Activated CD4-positive, alpha-beta memory T cell treated with anti-CD3 and anti-CD28 coated beads for 36 hours (primary cell): ENCODE measurements around the gene TOP2A. TPM values are rescaled to one million over a fixed set of nuclear protein-coding genes. Genes with fewer than 3 reads are reported as not detected.

Experiments used
- CTCF ChIA-PET: fragments of 350-600 bp; sonication (Branson Sonifier 250); formaldehyde crosslinking; loops from one replicate; lab custom pipeline; 2021; ENCODE audit warnings: antibody characterized with exemption, inconsistent platforms; lab: Charles Lee
- POLR2A ChIA-PET: fragments of 350-600 bp; sonication (Branson Sonifier 250); formaldehyde crosslinking; loops from one replicate; lab custom pipeline; 2021; ENCODE audit warnings: antibody characterized with exemption; lab: Charles Lee
- DNase-seq: peaks from one replicate; pipeline ENCODE4 v3.0.0-alpha.2; 2020
- H3K27ac Mint-ChIP-seq: one replicate; pipeline ENCODE4 v1.8.0; 2021; ENCODE audit warnings: mixed read lengths
- H3K27me3 Mint-ChIP-seq: one replicate; pipeline ENCODE4 v1.8.0; 2021; ENCODE audit warnings: mixed read lengths
- H3K36me3 Mint-ChIP-seq: one replicate; pipeline ENCODE4 v1.8.0; 2021; ENCODE audit warnings: mixed read lengths
- H3K4me1 Mint-ChIP-seq: one replicate; pipeline ENCODE4 v1.8.0; 2021; ENCODE audit warnings: low read depth, mixed read lengths
- H3K4me3 Mint-ChIP-seq: one replicate; pipeline ENCODE4 v1.8.0; 2021; ENCODE audit warnings: mild to moderate bottlenecking, mixed read lengths
- H3K9me3 Mint-ChIP-seq: one replicate; pipeline ENCODE4 v1.8.0; 2021; ENCODE audit warnings: mixed read lengths
- intact Hi-C: fragments of 100-400 bp; cut with micrococcal nuclease; formaldehyde crosslinking; loops from one replicate; pipeline ENCODE4 v1.15.1; 2023
- total RNA-seq, 2 experiments: library from RNA; stranded (reverse); gene quantifications; one replicate each; pipeline ENCODE4 v1.2.3, GENCODE V29; 2021

TOP2A gene
- total RNA-seq, 2 experiments from 2014 or later, result 301 to 311 TPM

DNA sequence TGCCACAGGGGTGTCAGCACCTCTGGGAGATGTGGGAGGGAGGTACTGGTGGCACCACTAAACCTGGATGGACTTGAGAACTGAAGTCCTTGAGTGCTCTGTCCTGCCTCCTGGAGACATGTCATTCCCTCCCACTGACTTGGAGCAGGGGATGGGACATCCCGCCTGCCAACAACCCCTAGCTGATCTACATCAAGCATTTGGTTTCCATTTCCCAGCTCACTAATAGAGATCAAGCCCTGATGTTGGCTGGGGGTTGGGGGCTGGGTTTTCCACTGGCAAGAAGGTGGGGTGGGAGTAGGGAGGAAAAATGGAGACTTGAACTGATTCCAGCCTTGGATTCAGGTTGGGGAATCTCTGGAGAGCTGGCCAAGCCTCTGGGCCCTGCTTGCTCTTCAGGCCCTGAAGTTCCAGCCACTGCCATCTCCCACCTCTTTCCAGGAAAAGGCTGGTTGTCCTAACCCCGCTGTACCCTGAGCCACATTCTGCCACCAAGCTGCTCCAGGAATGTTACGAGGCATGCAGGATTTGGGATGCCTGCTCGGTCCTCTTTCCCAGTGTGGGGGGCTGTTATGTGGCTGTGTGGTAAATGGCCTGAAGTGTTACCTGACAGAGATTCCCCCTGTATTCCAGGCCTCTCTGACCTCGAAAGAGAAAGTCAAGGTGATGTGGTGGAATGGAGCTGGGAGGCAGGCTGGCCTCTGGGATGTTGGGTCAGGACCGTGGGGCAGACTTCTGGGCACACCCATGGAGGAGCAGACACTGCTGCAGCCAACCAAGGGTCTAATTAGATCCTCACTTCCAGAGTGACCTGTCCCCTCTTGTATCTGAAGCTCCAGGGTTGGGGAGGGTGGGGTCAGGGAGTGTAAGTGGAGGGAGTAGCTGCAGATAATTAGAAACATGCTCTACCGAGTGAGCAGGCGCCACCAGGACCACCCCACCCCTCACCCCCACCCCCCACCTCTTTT is 42.2 kb upstream of the TOP2A start:
- POLR2A ChIA-PET, result no interaction called here
- no peak overlapping the region for H3K4me3 Mint-ChIP-seq
- CTCF ChIA-PET, result interaction anchor here (0.6 to 1.1 kb wide), 3 partner anchors 31 to 99 kb away, joined by 3 read pairs; no protein-coding TSS in a partner anchor
- H3K9me3 Mint-ChIP-seq, result no peaks in the 10 kb centered on the region
- H3K27me3 Mint-ChIP-seq, result no peaks in the 10 kb centered on the region
- H3K36me3 Mint-ChIP-seq, result peaks cover 1% of the 10 kb centered on the region
- DNase-seq, result no peak
- H3K4me1 Mint-ChIP-seq, result no peaks in the 10 kb centered on the region
- intact Hi-C loops, result no loop called here
- H3K27ac Mint-ChIP-seq, result no peak overlapping the region

DNA sequence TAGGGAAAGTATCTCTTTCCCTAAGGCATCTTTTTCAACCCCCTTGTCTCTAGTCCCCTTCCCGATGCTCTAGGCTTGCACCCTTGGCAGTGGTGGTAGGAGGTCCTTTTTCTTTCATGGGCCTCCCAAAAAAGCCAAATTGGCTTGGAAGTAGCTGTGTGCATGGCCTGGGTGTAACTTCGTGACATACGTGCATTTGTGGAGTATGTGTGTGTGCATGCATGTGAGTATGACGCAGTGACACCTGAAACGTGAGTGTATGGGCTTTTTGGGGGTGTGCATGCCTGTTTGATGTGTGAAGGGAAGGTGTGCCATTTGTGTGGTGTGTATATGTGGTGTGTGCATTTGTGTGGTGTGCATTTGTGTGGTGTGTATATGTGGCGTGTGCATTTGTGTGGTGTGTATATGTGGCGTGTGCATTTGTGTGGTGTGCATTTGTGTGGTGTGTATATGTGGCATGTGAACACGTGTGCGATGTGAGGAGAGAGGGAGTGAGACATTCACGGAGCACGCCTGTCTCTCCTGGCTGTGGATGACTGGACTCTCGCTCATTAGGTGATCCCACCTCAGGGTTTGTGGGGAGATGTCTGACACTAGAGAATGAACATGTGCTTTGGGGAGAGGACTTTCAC is 41.3 kb upstream of the TOP2A start:
- Mint-ChIP-seq H3K27ac (no peak overlapping the region), H3K4me1 (no peaks in the 10 kb centered on the region), H3K9me3 (no peaks in the 10 kb centered on the region), H3K36me3 (peaks cover 1% of the 10 kb centered on the region), H3K4me3 (no peak overlapping the region), H3K27me3 (no peaks in the 10 kb centered on the region)
- ChIA-PET CTCF (interaction anchor here (1.1 kb wide), 1 partner anchor 74 kb away, joined by 3 read pairs; no protein-coding TSS in a partner anchor), POLR2A (no interaction called here)
- no peak for DNase-seq
- intact Hi-C loops, result no loop called here

DNA sequence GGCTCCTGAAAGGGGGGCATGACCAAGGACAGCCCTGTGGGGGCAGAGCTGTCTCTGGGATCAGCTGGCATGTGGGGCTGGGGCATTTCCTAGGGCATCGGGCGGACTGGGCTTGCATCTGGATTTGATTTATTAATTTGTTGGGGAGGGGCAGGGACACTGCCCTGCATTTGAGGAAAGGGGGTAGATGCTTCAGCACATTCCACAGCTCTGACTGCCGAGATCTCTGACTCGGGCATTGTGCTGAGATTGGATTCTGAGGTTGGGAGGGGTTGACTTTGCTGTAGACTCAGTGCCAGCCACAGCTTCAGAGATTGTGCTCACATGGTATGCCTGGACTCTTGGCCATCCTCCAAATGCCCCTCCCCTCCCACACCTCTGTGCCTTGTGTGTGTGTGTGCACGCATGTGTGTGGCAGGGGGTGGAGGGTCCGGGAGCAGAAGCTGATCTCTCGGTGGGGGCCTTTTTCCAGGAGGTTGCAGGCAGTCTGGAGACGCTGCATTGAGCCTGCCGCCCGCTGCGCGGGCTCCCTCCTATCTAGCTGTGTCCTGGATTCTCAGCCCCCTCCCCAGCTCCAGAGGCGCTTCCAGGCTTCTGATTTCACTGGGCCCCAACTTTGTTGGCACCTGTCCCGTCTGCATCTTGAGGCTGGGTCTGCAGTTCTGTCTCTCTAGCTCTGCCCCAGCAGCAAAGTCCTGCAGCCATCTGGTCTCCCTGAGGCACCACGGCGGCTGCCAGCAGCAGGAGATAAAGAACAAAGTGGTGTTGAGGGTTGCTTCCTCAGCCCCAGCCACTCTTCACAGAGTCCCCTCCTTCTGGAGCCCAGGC is 40.5 kb upstream of the TOP2A start:
- intact Hi-C loops, result no loop called here
- Mint-ChIP-seq H3K36me3 (peaks cover 1% of the 10 kb centered on the region), H3K4me1 (no peaks in the 10 kb centered on the region), H3K9me3 (no peaks in the 10 kb centered on the region), H3K4me3 (no peak overlapping the region), H3K27me3 (no peaks in the 10 kb centered on the region), H3K27ac (no peak overlapping the region)
- no peak for DNase-seq
- ChIA-PET CTCF (interaction anchor here (0.6 to 1.1 kb wide), 2 partner anchors 15 to 75 kb away, joined by 3 read pairs; partner anchors contain the start of gene IGFBP4), POLR2A (no interaction called here)

DNA sequence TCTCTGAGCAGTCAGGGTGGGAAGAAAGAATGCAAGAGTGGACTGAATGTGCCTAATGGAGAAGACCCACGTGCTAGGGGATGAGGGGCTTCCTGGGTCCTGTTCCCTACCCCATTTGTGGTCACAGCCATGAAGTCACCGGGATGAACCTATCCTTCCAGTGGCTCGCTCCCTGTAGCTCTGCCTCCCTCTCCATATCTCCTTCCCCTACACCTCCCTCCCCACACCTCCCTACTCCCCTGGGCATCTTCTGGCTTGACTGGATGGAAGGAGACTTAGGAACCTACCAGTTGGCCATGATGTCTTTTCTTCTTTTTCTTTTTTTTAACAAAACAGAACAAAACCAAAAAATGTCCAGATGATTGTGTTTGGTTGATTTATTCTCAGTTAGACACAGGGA is 39.7 kb upstream of the TOP2A start:
- H3K27ac Mint-ChIP-seq, result no peak overlapping the region

DNA sequence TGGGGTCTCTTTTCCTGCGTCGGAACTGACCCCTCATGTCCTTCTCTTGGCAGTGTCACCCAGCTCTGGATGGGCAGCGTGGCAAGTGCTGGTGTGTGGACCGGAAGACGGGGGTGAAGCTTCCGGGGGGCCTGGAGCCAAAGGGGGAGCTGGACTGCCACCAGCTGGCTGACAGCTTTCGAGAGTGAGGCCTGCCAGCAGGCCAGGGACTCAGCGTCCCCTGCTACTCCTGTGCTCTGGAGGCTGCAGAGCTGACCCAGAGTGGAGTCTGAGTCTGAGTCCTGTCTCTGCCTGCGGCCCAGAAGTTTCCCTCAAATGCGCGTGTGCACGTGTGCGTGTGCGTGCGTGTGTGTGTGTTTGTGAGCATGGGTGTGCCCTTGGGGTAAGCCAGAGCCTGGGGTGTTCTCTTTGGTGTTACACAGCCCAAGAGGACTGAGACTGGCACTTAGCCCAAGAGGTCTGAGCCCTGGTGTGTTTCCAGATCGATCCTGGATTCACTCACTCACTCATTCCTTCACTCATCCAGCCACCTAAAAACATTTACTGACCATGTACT is 38.8 kb upstream of the TOP2A start:
- Mint-ChIP-seq H3K4me1 (peaks cover 7% of the 10 kb centered on the region), H3K36me3 (peaks cover 1% of the 10 kb centered on the region), H3K27me3 (no peaks in the 10 kb centered on the region), H3K9me3 (no peaks in the 10 kb centered on the region), H3K4me3 (no peak overlapping the region), H3K27ac (no peak overlapping the region)
- ChIA-PET CTCF (interaction anchor here (0.8 to 4.0 kb wide), 4 partner anchors 10 to 104 kb away, joined by 4 to 24 read pairs (median 6); no protein-coding TSS in a partner anchor), POLR2A (interaction anchor here (1.4 kb wide), 1 partner anchor 9 kb away, joined by 6 read pairs; no protein-coding TSS in a partner anchor)
- DNase-seq, result no peak
- intact Hi-C loops, result no loop called here

More for the DNA sequence above, 39.7 kb upstream of the TOP2A start:
- intact Hi-C loops, result no loop called here
- no peaks in the 10 kb centered on the region for H3K9me3 Mint-ChIP-seq
- H3K4me1 Mint-ChIP-seq, result peaks cover 2% of the 10 kb centered on the region
- ChIA-PET POLR2A (no interaction called here), CTCF (interaction anchor here (1.7 to 4.0 kb wide), 2 partner anchors 18 to 103 kb away, joined by 4 to 24 read pairs; no protein-coding TSS in a partner anchor)
- H3K27me3 Mint-ChIP-seq, result no peaks in the 10 kb centered on the region
- no peak overlapping the region for H3K4me3 Mint-ChIP-seq
- H3K36me3 Mint-ChIP-seq, result peaks cover 1% of the 10 kb centered on the region
- no peak for DNase-seq

GRCh38 chr17:40454613-40454995 is 36.9 kb upstream of the TOP2A start:
- no peak overlapping the region for H3K4me3 Mint-ChIP-seq
- H3K27me3 Mint-ChIP-seq, result no peaks in the 10 kb centered on the region
- intact Hi-C loops, result no loop called here
- H3K36me3 Mint-ChIP-seq, result peaks cover 1% of the 10 kb centered on the region
- peaks cover 7% of the 10 kb centered on the region for H3K4me1 Mint-ChIP-seq
- ChIA-PET POLR2A (no interaction called here), CTCF (interaction anchor here (1.0 to 4.0 kb wide), 5 partner anchors 11 to 96 kb away, joined by 3 to 24 read pairs (median 5); no protein-coding TSS in a partner anchor)
- no peak overlapping the region for H3K27ac Mint-ChIP-seq
- DNase-seq, result no peak
- H3K9me3 Mint-ChIP-seq, result no peaks in the 10 kb centered on the region

DNA sequence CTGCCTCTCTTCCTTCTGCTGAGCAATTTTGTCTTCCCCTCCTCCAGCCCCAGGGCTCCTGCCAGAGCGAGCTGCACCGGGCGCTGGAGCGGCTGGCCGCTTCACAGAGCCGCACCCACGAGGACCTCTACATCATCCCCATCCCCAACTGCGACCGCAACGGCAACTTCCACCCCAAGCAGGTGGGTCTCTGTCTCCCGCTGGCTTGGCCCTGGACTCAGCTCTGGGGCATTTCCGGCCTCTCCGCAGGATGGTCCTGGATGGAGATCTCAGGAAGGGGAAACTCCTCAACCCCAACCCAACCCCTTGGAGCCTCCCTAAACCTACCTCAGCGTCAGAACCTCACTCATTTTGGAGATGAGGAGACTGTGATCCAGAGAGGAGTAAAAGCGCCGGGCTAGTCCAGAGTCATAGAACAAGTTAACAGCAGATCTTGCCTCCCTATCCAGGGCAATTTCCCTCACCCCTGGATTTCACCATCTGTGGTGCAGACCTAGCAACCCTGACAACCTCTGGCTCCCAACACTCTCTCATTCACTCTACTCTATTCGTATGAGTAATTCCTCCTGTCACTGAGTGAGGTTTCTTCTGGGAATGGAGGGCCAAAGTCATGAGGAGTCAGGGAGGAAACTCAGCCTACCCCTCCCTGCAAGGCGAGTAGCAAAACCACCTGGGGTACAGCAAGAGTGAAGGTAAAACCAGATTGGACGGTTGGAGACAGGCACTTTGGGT is 36.4 kb upstream of the TOP2A start:
- POLR2A ChIA-PET, result no interaction called here
- H3K9me3 Mint-ChIP-seq, result no peaks in the 10 kb centered on the region
- no peaks in the 10 kb centered on the region for H3K27me3 Mint-ChIP-seq
- intact Hi-C loops, result no loop called here
- no peak for DNase-seq
- CTCF ChIA-PET, result interaction anchor here (2.0 to 4.0 kb wide), 2 partner anchors 22 to 79 kb away, joined by 8 to 24 read pairs; no protein-coding TSS in a partner anchor
- peaks cover 1% of the 10 kb centered on the region for H3K36me3 Mint-ChIP-seq
- peak overlapping the region; percentile 33 for H3K27ac Mint-ChIP-seq
- peaks cover 7% of the 10 kb centered on the region for H3K4me1 Mint-ChIP-seq
- H3K4me3 Mint-ChIP-seq, result no peak overlapping the region

DNA sequence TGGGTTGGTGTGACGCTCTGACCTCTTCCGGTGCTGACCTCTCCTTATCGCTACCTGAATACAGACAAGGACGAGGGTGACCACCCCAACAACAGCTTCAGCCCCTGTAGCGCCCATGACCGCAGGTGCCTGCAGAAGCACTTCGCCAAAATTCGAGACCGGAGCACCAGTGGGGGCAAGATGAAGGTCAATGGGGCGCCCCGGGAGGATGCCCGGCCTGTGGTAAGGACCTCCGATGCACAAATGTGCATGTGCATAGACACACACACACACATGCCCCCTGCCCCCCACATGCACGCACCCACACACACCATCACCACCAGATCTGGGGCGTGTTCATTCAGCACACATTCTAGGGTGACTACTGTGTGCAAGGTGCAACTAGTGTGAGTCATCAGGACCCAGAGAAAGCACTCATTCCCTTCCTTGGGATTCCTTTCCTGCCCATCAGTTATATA is 35.3 kb upstream of the TOP2A start:
- H3K36me3 Mint-ChIP-seq, result peaks cover 1% of the 10 kb centered on the region
- no peak for DNase-seq
- CTCF ChIA-PET, result no interaction called here

GRCh38 chr17:40452216-40452787 is 34.6 kb upstream of the TOP2A start:
- H3K4me3 Mint-ChIP-seq, result no peak overlapping the region
- H3K9me3 Mint-ChIP-seq, result no peaks in the 10 kb centered on the region
- H3K27ac Mint-ChIP-seq, result peak overlapping the region; percentile 39
- H3K27me3 Mint-ChIP-seq, result no peaks in the 10 kb centered on the region
- CTCF ChIA-PET, result interaction anchor here (0.7 to 3.4 kb wide), 3 partner anchors 26 to 108 kb away, joined by 3 to 16 read pairs (median 6); no protein-coding TSS in a partner anchor
- intact Hi-C loops, result no loop called here
- POLR2A ChIA-PET, result no interaction called here
- H3K36me3 Mint-ChIP-seq, result peaks cover 1% of the 10 kb centered on the region
- DNase-seq, result peak; percentile 41
- peaks cover 23% of the 10 kb centered on the region for H3K4me1 Mint-ChIP-seq

More for the DNA sequence above, 35.3 kb upstream of the TOP2A start:
- no peak overlapping the region for H3K4me3 Mint-ChIP-seq
- H3K9me3 Mint-ChIP-seq, result no peaks in the 10 kb centered on the region
- H3K27me3 Mint-ChIP-seq, result no peaks in the 10 kb centered on the region
- POLR2A ChIA-PET, result no interaction called here
- H3K27ac Mint-ChIP-seq, result no peak overlapping the region
- H3K4me1 Mint-ChIP-seq, result peaks cover 18% of the 10 kb centered on the region
- intact Hi-C loops, result no loop called here

DNA sequence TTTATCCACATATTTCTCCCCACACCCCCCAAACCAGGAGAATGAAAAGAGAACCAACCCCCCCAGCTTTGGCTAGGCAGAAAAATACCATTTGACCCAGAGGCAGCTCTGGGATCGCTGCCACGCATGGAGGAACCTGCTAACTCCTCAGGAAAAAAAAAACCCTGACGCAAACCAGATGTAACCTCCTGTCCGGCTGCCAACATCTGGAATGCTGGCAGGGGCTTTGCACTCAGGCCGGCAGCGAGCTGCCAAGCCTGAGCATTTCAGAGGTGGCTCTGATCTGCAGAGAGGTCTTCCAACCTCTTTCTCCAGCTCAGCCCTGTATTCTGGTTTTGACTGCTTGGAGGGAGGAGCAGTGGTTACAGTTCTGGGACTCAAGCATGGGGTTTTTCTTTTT is 33.7 kb upstream of the TOP2A start:
- Mint-ChIP-seq H3K36me3 (peaks cover 1% of the 10 kb centered on the region), H3K27me3 (no peaks in the 10 kb centered on the region), H3K4me1 (peaks cover 26% of the 10 kb centered on the region), H3K27ac (no peak overlapping the region), H3K4me3 (no peak overlapping the region), H3K9me3 (no peaks in the 10 kb centered on the region)
- ChIA-PET CTCF (interaction anchor here (1.5 to 5.8 kb wide), 4 partner anchors 82 to 109 kb away, joined by 6 to 42 read pairs (median 11); no protein-coding TSS in a partner anchor), POLR2A (no interaction called here)
- intact Hi-C loops, result no loop called here
- DNase-seq, result no peak
